Peyer's patch (tissue), 4 donors: Measurements from ENCODE around the gene IZUMO4. TPM values are rescaled to one million over a fixed set of nuclear protein-coding genes. Genes with fewer than 3 reads are reported as not detected.
A peak's percentile ranks its signal among the peaks of the same experiment; 100 is the strongest.

Experiments used
- DNase-seq, 3 donors: peaks; one replicate each; pipeline ENCODE4 v3.0.0-alpha.2; 2017 to 2019
- H3K27ac ChIP-seq, 4 donors: fragments of 200-600 bp; sonication (generic); one replicate each; pipeline ENCODE4 v1.5.1; 2016 to 2019
- H3K27me3 ChIP-seq, 2 donors: fragments of 200-600 bp; sonication (generic); one replicate each; pipeline ENCODE4 v1.5.1; 2019
- H3K36me3 ChIP-seq, 3 donors: fragments of 200-600 bp; sonication (generic); one replicate each; pipeline ENCODE4 v1.5.1; 2016 to 2019
- H3K4me1 ChIP-seq, 4 donors: fragments of 200-600 bp; sonication (generic); one replicate each; pipeline ENCODE4 v1.5.1; 2016 to 2019
- H3K4me3 ChIP-seq, 4 donors: fragments of 200-600 bp; sonication (generic); 1 replicate in 3 of 4; 2 replicates in 1 of 4; pipeline ENCODE4 v1.5.1; 2016 to 2019; ENCODE audit warnings: mild to moderate bottlenecking in 1 of 4
- H3K9me3 ChIP-seq, 4 donors: fragments of 200-600 bp; sonication (generic); one replicate each; pipeline ENCODE4 v1.5.1; 2016 to 2019; ENCODE audit warnings: mild to moderate bottlenecking in 1 of 4
- POLR2A ChIP-seq, 2 donors: fragments of 450-650 bp; IDR thresholded peaks; one replicate each; pipeline ENCODE4 v1.5.1; 2017; ENCODE audit warnings: antibody characterized with exemption in 2 of 2, mild to moderate bottlenecking in 2 of 2, moderate library complexity in 2 of 2
- total RNA-seq, 4 donors: library from RNA; depleted of rRNA; stranded (reverse); fragments of >200 nt; gene quantifications; one replicate each; pipeline ENCODE4 v1.1.0, GENCODE V29; 2016
- TF ChIP-seq, protein P1 (sequence below), 6 experiments: fragments of 450-650 bp in 4 of 6; fragments of 200-600 bp in 2 of 6; sonication (generic) in 1 of 6; IDR thresholded peaks; one replicate each; pipeline ENCODE4 v1.5.1; 2017 to 2019; ENCODE audit warnings: antibody characterized with exemption in 6 of 6, mild to moderate bottlenecking in 3 of 6, moderate library complexity in 1 of 6

The IZUMO4 gene, protein sequence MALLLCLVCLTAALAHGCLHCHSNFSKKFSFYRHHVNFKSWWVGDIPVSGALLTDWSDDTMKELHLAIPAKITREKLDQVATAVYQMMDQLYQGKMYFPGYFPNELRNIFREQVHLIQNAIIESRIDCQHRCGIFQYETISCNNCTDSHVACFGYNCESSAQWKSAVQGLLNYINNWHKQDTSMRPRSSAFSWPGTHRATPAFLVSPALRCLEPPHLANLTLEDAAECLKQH
- 1 to 10 TPM; 1.3 to 9.9 (median 3.8) TPM for total RNA-seq

- H3K36me3 ChIP-seq, result peaks cover 0 to 30% (median 0%) of the 10 kb centered on the region in 3 donors
- no peaks in the 10 kb centered on the region for H3K9me3 ChIP-seq
- H3K27me3 ChIP-seq, result no peaks in the 10 kb centered on the region
- DNase-seq, result peak; percentile 100
- TF ChIP-seq POLR2A (IDR thresholded peaks at IDR 0.05), result peak in 1 of 2 donors; percentile 32
- TF ChIP-seq, protein P1, sequence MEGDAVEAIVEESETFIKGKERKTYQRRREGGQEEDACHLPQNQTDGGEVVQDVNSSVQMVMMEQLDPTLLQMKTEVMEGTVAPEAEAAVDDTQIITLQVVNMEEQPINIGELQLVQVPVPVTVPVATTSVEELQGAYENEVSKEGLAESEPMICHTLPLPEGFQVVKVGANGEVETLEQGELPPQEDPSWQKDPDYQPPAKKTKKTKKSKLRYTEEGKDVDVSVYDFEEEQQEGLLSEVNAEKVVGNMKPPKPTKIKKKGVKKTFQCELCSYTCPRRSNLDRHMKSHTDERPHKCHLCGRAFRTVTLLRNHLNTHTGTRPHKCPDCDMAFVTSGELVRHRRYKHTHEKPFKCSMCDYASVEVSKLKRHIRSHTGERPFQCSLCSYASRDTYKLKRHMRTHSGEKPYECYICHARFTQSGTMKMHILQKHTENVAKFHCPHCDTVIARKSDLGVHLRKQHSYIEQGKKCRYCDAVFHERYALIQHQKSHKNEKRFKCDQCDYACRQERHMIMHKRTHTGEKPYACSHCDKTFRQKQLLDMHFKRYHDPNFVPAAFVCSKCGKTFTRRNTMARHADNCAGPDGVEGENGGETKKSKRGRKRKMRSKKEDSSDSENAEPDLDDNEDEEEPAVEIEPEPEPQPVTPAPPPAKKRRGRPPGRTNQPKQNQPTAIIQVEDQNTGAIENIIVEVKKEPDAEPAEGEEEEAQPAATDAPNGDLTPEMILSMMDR (IDR thresholded peaks at IDR 0.05), result peak; percentile 26 to 64 (median 52)
- peak within 1 kb of the TSS; percentile 94 to 99 (median 98) for H3K27ac ChIP-seq
- H3K4me3 ChIP-seq, result peak within 1 kb of the TSS; percentile 80 to 90 (median 88)
- peaks cover 0 to 47% (median 15%) of the 10 kb centered on the region in 4 donors for H3K4me1 ChIP-seq
These were observed at the start of gene IZUMO4 for GRCh38 chr19:2096480-2097202. IZUMO4 (plus strand) TSS chr19:2096915; CDS start chr19:2096946, 31 bp downstream.

DNA sequence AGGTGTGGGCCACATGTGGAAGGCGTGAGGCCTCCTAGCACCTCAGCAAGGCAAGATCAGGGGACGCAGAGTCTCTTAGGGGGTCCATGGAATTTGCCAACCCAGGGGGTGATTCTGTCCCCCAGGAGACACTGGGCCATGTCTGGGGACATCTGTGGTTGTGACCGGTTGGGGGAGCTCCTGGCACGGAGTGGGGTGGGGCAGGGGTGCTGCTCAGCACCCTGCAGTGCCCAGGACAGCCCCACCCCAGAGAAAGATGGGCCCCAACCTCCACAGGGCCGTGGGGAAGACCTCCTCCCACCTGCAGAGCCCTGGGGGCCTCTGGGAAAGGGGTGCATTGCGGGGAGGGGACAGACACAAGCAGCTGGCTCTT, 49.7 kb upstream of the IZUMO4 start:
- Histone ChIP-seq H3K4me3 (peak overlapping the region in 2 of 4 donors; percentile 13 to 85), H3K9me3 (no peaks in the 10 kb centered on the region), H3K36me3 (peaks cover 0 to 40% (median 0%) of the 10 kb centered on the region in 3 donors), H3K27ac (peak overlapping the region; percentile 98 to 99 (median 99)), H3K27me3 (no peaks in the 10 kb centered on the region), H3K4me1 (peaks cover 6 to 80% (median 69%) of the 10 kb centered on the region in 4 donors)
- TF ChIP-seq, protein P1 (IDR thresholded peaks at IDR 0.05), result peak in 1 of 6 experiments; percentile 7
- no peak for TF ChIP-seq POLR2A (IDR thresholded peaks at IDR 0.05)
- DNase-seq, result no peak

DNA sequence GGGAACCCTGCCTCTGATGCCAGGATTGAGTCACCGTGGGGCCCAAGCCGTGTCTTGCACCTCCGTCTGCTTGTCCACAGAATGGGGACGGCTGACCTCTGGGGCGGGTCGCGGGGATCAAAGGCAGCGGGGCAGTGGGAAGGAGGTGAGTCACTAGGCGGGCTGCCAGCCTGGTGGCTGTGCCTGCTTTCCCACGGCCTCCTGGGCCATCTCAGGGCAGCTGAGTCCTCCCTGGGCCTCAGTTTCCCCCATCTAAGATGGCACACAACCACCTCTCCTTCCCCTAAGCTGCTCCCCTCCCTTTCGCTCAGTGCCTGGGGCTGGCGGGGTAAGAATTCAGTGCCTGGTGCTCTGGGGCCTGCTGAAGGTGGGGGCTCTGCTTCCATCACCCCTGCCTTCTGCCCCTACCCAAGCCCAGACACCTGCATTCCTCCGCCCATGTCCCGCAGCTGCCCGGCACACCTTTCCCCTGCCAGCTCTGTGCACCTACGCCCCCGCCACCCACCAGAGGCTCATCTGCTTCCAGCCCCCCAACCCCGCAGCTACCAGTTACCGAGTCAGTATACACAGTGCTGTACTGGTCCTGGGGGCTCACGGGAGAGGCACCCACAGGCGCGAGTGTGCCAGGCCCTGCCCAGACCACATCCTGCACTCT, 49.1 kb upstream of the IZUMO4 start:
- H3K27me3 ChIP-seq, result no peaks in the 10 kb centered on the region
- H3K27ac ChIP-seq, result peak overlapping the region; percentile 98 to 99 (median 99)
- H3K36me3 ChIP-seq, result peaks cover 0 to 37% (median 0%) of the 10 kb centered on the region in 3 donors
- TF ChIP-seq, protein P1 (IDR thresholded peaks at IDR 0.05), result peak in 1 of 6 experiments; percentile 0
- TF ChIP-seq POLR2A (IDR thresholded peaks at IDR 0.05), result no peak
- no peaks in the 10 kb centered on the region for H3K9me3 ChIP-seq
- peaks cover 6 to 81% (median 70%) of the 10 kb centered on the region in 4 donors for H3K4me1 ChIP-seq
- DNase-seq, result peak in 2 of 3 donors; percentile 87 to 88
- H3K4me3 ChIP-seq, result peak overlapping the region in 3 of 4 donors; percentile 85 to 99 (median 96)

DNA sequence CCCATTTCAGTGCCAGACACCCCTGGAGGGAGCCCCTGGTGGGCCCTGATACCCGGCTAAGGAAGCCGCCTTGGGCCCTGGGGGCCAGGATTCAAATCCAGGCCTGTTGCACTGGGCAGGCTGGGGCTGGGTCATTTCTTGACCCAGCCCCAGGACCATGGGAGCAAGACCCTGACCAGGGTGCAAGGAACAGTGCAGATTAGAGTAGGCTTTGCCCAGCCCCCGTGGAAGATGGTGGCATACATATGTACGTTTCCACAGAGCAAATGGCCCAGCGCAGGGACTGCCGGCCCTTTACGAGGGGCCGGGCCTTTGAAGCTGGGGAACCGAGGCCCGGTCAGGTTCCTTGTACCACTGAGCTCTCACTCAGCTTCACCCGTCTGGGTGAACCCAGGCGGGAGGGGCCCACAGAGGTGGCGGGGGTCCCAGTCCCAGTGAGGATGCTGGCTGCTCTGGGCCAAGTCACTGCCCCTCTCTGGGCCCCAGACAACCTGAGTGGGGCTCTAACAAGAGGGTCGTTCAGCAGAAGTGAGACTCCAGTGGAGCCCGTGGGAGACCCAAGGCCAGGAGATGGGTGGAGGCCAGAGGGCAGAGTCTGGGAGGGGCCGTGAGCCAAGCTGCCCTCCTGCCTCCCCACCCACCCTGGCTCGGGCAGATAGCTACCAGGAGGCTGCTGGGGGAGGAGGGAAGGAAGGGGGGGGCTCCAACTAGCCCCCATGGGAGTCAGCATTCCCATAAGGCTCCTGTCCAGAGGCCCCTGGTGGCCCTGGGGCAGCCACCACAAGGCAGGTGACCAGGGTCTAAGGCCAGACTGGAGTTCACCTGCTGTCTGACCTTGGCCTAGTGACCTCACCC, 48.4 kb upstream of the IZUMO4 start:
- Histone ChIP-seq H3K27me3 (no peaks in the 10 kb centered on the region), H3K4me1 (peaks cover 6 to 74% (median 64%) of the 10 kb centered on the region in 4 donors), H3K9me3 (no peaks in the 10 kb centered on the region), H3K27ac (peak overlapping the region; percentile 98 to 99 (median 99)), H3K36me3 (peaks cover 0 to 31% (median 0%) of the 10 kb centered on the region in 3 donors), H3K4me3 (peak overlapping the region; percentile 85 to 100 (median 98))
- no peak for TF ChIP-seq POLR2A (IDR thresholded peaks at IDR 0.05)
- TF ChIP-seq, protein P1 (IDR thresholded peaks at IDR 0.05), result no peak
- peak in 2 of 3 donors; percentile 51 to 59 for DNase-seq
